ENCODE measurements around the gene TAF3.

Gene TAF3

DNA sequence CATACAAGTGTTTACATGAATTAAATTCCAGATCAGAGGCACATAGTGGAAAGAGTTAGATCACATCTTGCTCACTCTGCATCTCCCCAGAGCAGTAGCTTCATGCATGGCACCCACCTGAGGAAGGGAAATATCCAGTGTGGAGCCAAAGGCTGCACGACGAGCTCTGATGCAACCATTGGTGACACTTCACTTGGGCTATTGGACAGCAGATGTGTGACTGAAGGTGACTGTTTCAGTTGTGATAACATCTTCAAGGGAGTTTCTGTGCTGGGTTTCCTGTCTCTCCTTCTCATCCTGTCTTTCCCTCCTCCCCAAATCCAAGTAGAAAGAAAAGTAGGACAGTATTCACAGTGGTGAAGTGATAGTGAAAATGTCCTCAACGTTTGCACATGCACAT, 115.0 kb downstream of the TAF3 start:
- no CpG with 5 or more reads among the region's 3 CpGs for WGBS, 2 donors (ENCODE audit: extremely low coverage in 2 of 2, insufficient read length in 2 of 2, insufficient replicate concordance in 1 of 2)
- Histone ChIP-seq H2AFZ (ENCODE audit: low read length) (no peak overlapping the region), H3K4me2 (ENCODE audit: insufficient read depth, low read length, poor library complexity, severe bottlenecking) (no peak overlapping the region), H3K79me1 (ENCODE audit: low read depth, low read length) (peaks cover 4% of the 10 kb centered on the region), H3K9ac (ENCODE audit: low read depth, low read length, poor library complexity) (no peak overlapping the region), H3K18ac (ENCODE audit: low read length) (no peak overlapping the region), H2BK12ac (ENCODE audit: low read length) (no peak overlapping the region), H3K23ac (ENCODE audit: low read depth, low read length, poor library complexity) (no peak overlapping the region), H4K91ac (ENCODE audit: low read depth, low read length, poor library complexity) (no peak overlapping the region), H2BK5ac (ENCODE audit: low read length) (no peak overlapping the region), H2BK15ac (ENCODE audit: low read length) (no peak overlapping the region), H3K27me3 (ENCODE audit: control insufficient read depth in 3 of 3, insufficient read depth in 3 of 3, low read depth in 1 of 3, low read length in 3 of 3) (no peaks in the 10 kb centered on the region), H3K4me3 (ENCODE audit: low read length in 2 of 2) (no peak overlapping the region), H2BK120ac (ENCODE audit: low read depth, low read length) (no peak overlapping the region), H3K27ac (replicated peaks; ENCODE audit: low read length) (no peak overlapping the region), H3K36me3 (replicated peaks in 1 of 2; ENCODE audit: control insufficient read depth in 2 of 2, insufficient read depth in 2 of 2, low read length in 2 of 2) (no peaks in the 10 kb centered on the region), H4K8ac (ENCODE audit: low read depth, low read length) (no peak overlapping the region), H2AK5ac (ENCODE audit: low read depth, low read length) (no peak overlapping the region), H3K14ac (ENCODE audit: low read length) (no peak overlapping the region), H3K4me1 (ENCODE audit: control insufficient read depth in 2 of 2, insufficient read depth in 1 of 2, low read depth in 1 of 2, low read length in 2 of 2) (no peaks in the 10 kb centered on the region), H3K9me3 (replicated peaks in 1 of 2; ENCODE audit: control insufficient read depth in 2 of 2, insufficient read depth in 1 of 2, low read depth in 1 of 2, low read length in 2 of 2) (no peaks in the 10 kb centered on the region), H3K4ac (ENCODE audit: low read length) (no peak overlapping the region)
- DNase-seq (ENCODE audit: low spot score) = no peak

DNA sequence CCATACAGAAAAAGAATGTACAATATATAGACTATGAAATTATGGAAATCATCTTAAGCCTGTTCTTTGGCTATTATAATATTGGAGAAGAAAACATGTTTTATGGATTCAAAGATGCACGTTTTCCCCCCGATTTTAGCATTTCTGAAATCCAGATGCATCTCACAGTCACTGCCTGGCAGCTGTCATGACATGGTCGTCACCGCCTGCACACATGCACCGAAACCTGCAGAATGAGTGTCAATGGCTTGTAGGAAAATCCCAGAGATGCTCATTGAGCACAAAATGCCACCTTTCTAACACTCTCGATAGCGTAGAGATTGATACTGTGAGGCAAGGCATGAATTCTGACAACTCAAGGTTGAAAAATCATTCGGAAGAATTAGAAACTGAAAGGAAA, 115.5 kb downstream of the TAF3 start:
- H3K79me1 ChIP-seq (ENCODE audit: low read depth, low read length) = peaks cover 4% of the 10 kb centered on the region
- no CpG with 5 or more reads among the region's 8 CpGs for WGBS, 2 donors (ENCODE audit: extremely low coverage in 2 of 2, insufficient read length in 2 of 2, insufficient replicate concordance in 1 of 2)
- H2BK120ac ChIP-seq (ENCODE audit: low read depth, low read length) = no peak overlapping the region
- no peak overlapping the region for H3K4me3 ChIP-seq (ENCODE audit: low read length in 2 of 2)
- H3K27me3 ChIP-seq (ENCODE audit: control insufficient read depth in 3 of 3, insufficient read depth in 3 of 3, low read depth in 1 of 3, low read length in 3 of 3) = no peaks in the 10 kb centered on the region
- no peaks in the 10 kb centered on the region for H3K36me3 ChIP-seq (replicated peaks in 1 of 2; ENCODE audit: control insufficient read depth in 2 of 2, insufficient read depth in 2 of 2, low read length in 2 of 2)
- no peak overlapping the region for H2AK5ac ChIP-seq (ENCODE audit: low read depth, low read length)
- no peak overlapping the region for H2AFZ ChIP-seq (ENCODE audit: low read length)
- H3K18ac ChIP-seq (ENCODE audit: low read length) = no peak overlapping the region
- no peak overlapping the region for H3K9ac ChIP-seq (ENCODE audit: low read depth, low read length, poor library complexity)
- no peak overlapping the region for H3K27ac ChIP-seq (replicated peaks; ENCODE audit: low read length)
- no peaks in the 10 kb centered on the region for H3K4me1 ChIP-seq (ENCODE audit: control insufficient read depth in 2 of 2, insufficient read depth in 1 of 2, low read depth in 1 of 2, low read length in 2 of 2)
- no peak overlapping the region for H2BK5ac ChIP-seq (ENCODE audit: low read length)
- no peak overlapping the region for H2BK12ac ChIP-seq (ENCODE audit: low read length)
- no peak overlapping the region for H3K4ac ChIP-seq (ENCODE audit: low read length)
- H2BK15ac ChIP-seq (ENCODE audit: low read length) = no peak overlapping the region
- H3K9me3 ChIP-seq (replicated peaks in 1 of 2; ENCODE audit: control insufficient read depth in 2 of 2, insufficient read depth in 1 of 2, low read depth in 1 of 2, low read length in 2 of 2) = no peaks in the 10 kb centered on the region
- H4K8ac ChIP-seq (ENCODE audit: low read depth, low read length) = no peak overlapping the region
- H3K23ac ChIP-seq (ENCODE audit: low read depth, low read length, poor library complexity) = no peak overlapping the region
- no peak overlapping the region for H3K4me2 ChIP-seq (ENCODE audit: insufficient read depth, low read length, poor library complexity, severe bottlenecking)
- H3K14ac ChIP-seq (ENCODE audit: low read length) = no peak overlapping the region
- DNase-seq (ENCODE audit: low spot score) = no peak
- no peak overlapping the region for H4K91ac ChIP-seq (ENCODE audit: low read depth, low read length, poor library complexity)

DNA sequence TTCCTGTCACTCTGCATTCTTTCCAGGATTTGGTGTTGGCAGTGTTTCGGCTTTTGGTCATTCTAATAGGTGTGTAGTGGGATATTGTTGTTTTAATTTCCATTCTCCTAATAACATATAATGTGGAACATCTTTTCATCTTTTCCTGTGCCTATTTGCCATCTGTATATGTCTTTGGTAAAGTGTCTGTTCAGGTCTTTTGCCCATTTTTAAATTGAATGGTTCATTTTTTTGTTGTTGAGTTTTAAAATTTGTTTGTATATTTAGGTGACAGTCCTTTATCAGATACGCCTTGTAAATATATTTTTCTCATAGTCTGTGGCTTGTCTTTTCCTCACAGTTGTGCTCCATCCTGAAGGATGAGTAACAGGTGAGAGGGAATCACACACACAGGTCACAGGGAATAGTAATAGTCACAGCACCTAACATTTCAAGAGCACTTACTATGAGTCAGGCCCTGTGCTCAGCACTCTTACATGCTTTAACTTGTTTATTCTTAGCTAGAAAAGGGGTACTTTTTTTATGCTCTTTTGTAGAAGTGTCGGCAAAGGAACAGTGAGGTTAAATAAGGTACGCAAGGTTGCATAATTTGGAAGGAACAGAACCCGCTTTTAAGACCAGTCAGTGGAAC, 119.1 kb downstream of the TAF3 start:
- no peak overlapping the region for H2BK12ac ChIP-seq (ENCODE audit: low read length)
- H3K36me3 ChIP-seq (replicated peaks in 1 of 2; ENCODE audit: control insufficient read depth in 2 of 2, insufficient read depth in 2 of 2, low read length in 2 of 2) = no peaks in the 10 kb centered on the region
- WGBS, 2 donors (ENCODE audit: extremely low coverage in 2 of 2, insufficient read length in 2 of 2, insufficient replicate concordance in 1 of 2) = no CpG with 5 or more reads among the region's 5 CpGs
- no peak overlapping the region for H4K91ac ChIP-seq (ENCODE audit: low read depth, low read length, poor library complexity)
- H2AK5ac ChIP-seq (ENCODE audit: low read depth, low read length) = no peak overlapping the region
- no peak overlapping the region for H3K4me2 ChIP-seq (ENCODE audit: insufficient read depth, low read length, poor library complexity, severe bottlenecking)
- DNase-seq (ENCODE audit: low spot score) = no peak
- H3K79me1 ChIP-seq (ENCODE audit: low read depth, low read length) = peaks cover 4% of the 10 kb centered on the region
- no peaks in the 10 kb centered on the region for H3K27me3 ChIP-seq (ENCODE audit: control insufficient read depth in 3 of 3, insufficient read depth in 3 of 3, low read depth in 1 of 3, low read length in 3 of 3)
- no peak overlapping the region for H2BK120ac ChIP-seq (ENCODE audit: low read depth, low read length)
- H3K4me3 ChIP-seq (ENCODE audit: low read length in 2 of 2) = no peak overlapping the region
- H2BK15ac ChIP-seq (ENCODE audit: low read length) = no peak overlapping the region
- H3K4me1 ChIP-seq (ENCODE audit: control insufficient read depth in 2 of 2, insufficient read depth in 1 of 2, low read depth in 1 of 2, low read length in 2 of 2) = no peaks in the 10 kb centered on the region
- no peak overlapping the region for H3K4ac ChIP-seq (ENCODE audit: low read length)
- no peak overlapping the region for H4K8ac ChIP-seq (ENCODE audit: low read depth, low read length)
- H3K23ac ChIP-seq (ENCODE audit: low read depth, low read length, poor library complexity) = no peak overlapping the region
- H2AFZ ChIP-seq (ENCODE audit: low read length) = no peak overlapping the region
- no peak overlapping the region for H3K14ac ChIP-seq (ENCODE audit: low read length)
- H3K18ac ChIP-seq (ENCODE audit: low read length) = no peak overlapping the region
- H3K27ac ChIP-seq (replicated peaks; ENCODE audit: low read length) = no peak overlapping the region
- no peak overlapping the region for H2BK5ac ChIP-seq (ENCODE audit: low read length)
- H3K9me3 ChIP-seq (replicated peaks in 1 of 2; ENCODE audit: control insufficient read depth in 2 of 2, insufficient read depth in 1 of 2, low read depth in 1 of 2, low read length in 2 of 2) = no peaks in the 10 kb centered on the region
- H3K9ac ChIP-seq (ENCODE audit: low read depth, low read length, poor library complexity) = no peak overlapping the region

DNA sequence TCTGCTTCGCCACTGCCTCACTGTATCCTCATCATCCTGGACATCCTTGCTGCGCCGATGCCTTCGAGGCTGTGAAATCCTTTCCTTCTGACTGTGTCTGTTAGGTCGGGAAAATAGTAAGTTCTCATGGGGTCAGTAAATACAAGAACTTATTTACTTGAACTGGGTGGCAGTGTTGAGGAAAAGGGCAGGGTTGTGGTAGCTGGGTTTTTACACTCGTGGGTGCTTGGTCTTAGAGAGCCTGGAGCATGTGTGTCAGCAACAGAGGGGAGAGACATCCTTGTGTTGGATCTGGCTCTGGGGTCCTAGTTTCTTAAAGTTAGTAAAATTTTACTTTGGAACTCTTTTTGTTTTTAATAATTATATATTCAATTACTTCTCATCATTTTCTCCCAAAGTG, 123.3 kb downstream of the TAF3 start:
- Histone ChIP-seq H2BK15ac (ENCODE audit: low read length) (no peak overlapping the region), H2BK120ac (ENCODE audit: low read depth, low read length) (no peak overlapping the region), H3K14ac (ENCODE audit: low read length) (no peak overlapping the region), H3K23ac (ENCODE audit: low read depth, low read length, poor library complexity) (no peak overlapping the region), H2AFZ (ENCODE audit: low read length) (no peak overlapping the region), H3K4ac (ENCODE audit: low read length) (no peak overlapping the region), H3K4me3 (ENCODE audit: low read length in 2 of 2) (no peak overlapping the region), H3K27me3 (ENCODE audit: control insufficient read depth in 3 of 3, insufficient read depth in 3 of 3, low read depth in 1 of 3, low read length in 3 of 3) (no peaks in the 10 kb centered on the region), H3K9ac (ENCODE audit: low read depth, low read length, poor library complexity) (no peak overlapping the region), H2BK5ac (ENCODE audit: low read length) (no peak overlapping the region), H4K8ac (ENCODE audit: low read depth, low read length) (no peak overlapping the region), H3K4me1 (ENCODE audit: control insufficient read depth in 2 of 2, insufficient read depth in 1 of 2, low read depth in 1 of 2, low read length in 2 of 2) (no peaks in the 10 kb centered on the region), H3K27ac (replicated peaks; ENCODE audit: low read length) (no peak overlapping the region), H3K4me2 (ENCODE audit: insufficient read depth, low read length, poor library complexity, severe bottlenecking) (no peak overlapping the region), H3K79me1 (ENCODE audit: low read depth, low read length) (peaks cover 3% of the 10 kb centered on the region), H4K91ac (ENCODE audit: low read depth, low read length, poor library complexity) (no peak overlapping the region), H2AK5ac (ENCODE audit: low read depth, low read length) (no peak overlapping the region), H2BK12ac (ENCODE audit: low read length) (no peak overlapping the region), H3K18ac (ENCODE audit: low read length) (no peak overlapping the region), H3K36me3 (replicated peaks in 1 of 2; ENCODE audit: control insufficient read depth in 2 of 2, insufficient read depth in 2 of 2, low read length in 2 of 2) (no peaks in the 10 kb centered on the region), H3K9me3 (replicated peaks in 1 of 2; ENCODE audit: control insufficient read depth in 2 of 2, insufficient read depth in 1 of 2, low read depth in 1 of 2, low read length in 2 of 2) (no peaks in the 10 kb centered on the region)
- no peak for DNase-seq (ENCODE audit: low spot score)
- no CpG with 5 or more reads among the region's 6 CpGs for WGBS, 2 donors (ENCODE audit: extremely low coverage in 2 of 2, insufficient read length in 2 of 2, insufficient replicate concordance in 1 of 2)

Data from neuronal stem cell (in vitro differentiated cells).